Sigmoid colon (tissue), 3 donors: Measurements from ENCODE around the gene IQSEC2.

Experiments used
- POLR2A ChIP-seq, 2 donors: fragments of 450-650 bp; IDR thresholded peaks; one replicate each; pipeline ENCODE4 v1.6.1; 2016; ENCODE audit warnings: antibody characterized with exemption in 2 of 2, mild to moderate bottlenecking in 2 of 2, moderate library complexity in 2 of 2
- TF ChIP-seq, protein P1 (sequence below), 4 experiments: fragments of 450-650 bp in 3 of 4; fragments of 200-600 bp in 1 of 4; IDR thresholded peaks; one replicate each; pipeline ENCODE4 v1.5.1; 2016 to 2019; ENCODE audit warnings: antibody characterized with exemption in 4 of 4, mild to moderate bottlenecking in 3 of 4, moderate library complexity in 2 of 4

DNA sequence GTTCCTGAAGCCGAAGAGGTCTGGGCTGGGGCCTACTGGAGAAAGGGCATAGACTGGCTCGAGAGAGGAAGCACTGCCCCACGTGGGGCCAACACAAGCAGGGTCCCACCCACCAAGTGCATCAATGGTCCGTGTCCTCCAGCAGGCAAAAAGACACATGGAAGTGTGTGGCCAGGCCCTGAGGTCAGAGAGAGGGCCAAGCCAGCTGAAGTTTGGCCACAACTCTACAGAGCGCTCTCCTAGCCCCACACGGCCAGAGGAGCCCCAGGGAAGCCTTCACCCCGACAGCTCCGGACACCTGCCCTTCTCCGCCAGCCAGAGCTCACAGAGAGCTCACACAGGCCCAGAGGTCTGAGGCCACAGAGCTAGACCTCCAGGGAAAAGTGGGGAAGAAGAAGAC lies 47.8 kb downstream of the IQSEC2 start:
- no peak for TF ChIP-seq POLR2A (IDR thresholded peaks at IDR 0.05)
- TF ChIP-seq, protein P1, sequence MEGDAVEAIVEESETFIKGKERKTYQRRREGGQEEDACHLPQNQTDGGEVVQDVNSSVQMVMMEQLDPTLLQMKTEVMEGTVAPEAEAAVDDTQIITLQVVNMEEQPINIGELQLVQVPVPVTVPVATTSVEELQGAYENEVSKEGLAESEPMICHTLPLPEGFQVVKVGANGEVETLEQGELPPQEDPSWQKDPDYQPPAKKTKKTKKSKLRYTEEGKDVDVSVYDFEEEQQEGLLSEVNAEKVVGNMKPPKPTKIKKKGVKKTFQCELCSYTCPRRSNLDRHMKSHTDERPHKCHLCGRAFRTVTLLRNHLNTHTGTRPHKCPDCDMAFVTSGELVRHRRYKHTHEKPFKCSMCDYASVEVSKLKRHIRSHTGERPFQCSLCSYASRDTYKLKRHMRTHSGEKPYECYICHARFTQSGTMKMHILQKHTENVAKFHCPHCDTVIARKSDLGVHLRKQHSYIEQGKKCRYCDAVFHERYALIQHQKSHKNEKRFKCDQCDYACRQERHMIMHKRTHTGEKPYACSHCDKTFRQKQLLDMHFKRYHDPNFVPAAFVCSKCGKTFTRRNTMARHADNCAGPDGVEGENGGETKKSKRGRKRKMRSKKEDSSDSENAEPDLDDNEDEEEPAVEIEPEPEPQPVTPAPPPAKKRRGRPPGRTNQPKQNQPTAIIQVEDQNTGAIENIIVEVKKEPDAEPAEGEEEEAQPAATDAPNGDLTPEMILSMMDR (IDR thresholded peaks at IDR 0.05): no peak
